GM21360 (cell line): ENCODE data around the gene GSTO1.

Experiments used
- ATAC-seq: cut with Tn5 transposase; IDR thresholded peaks from one replicate; pipeline ENCODE4 v1.9.1; 2021; ENCODE audit warnings: mild to moderate bottlenecking, moderate library complexity; ENCODE audit not compliant: unreplicated experiment

Gene GSTO1

DNA sequence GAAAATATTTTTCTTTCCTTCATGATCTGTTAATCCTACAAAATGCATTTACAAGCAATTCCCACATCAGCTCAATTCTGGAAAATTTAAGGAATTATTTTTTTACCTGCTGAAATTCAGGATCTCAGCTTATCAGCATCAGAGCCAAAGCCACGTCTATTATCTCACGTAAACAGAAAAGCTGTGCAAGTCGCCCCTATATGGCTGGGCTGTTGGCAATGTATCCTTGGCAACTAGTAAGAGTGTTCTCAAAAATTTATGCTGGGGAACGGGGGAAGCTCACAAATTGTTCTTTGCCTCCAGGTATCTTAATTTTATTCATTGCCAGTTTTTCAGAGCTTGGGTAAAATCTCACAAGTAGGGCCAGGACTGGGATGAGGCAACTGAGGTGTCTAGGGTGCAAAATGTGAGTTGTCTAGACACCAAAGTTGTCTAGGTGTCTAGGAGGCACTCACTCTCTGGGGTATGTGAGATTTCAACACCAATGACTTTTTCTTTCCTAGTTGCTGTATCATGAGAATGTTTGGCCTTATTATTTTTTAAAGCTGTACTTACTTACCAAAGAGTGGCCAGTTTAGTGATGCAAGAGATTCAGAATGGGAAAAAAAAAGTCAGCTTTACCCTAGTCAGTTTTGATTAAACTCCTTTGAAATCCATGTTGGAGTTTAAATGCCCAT is 19.3 kb downstream of the GSTO1 start:
- no peak for ATAC-seq

DNA sequence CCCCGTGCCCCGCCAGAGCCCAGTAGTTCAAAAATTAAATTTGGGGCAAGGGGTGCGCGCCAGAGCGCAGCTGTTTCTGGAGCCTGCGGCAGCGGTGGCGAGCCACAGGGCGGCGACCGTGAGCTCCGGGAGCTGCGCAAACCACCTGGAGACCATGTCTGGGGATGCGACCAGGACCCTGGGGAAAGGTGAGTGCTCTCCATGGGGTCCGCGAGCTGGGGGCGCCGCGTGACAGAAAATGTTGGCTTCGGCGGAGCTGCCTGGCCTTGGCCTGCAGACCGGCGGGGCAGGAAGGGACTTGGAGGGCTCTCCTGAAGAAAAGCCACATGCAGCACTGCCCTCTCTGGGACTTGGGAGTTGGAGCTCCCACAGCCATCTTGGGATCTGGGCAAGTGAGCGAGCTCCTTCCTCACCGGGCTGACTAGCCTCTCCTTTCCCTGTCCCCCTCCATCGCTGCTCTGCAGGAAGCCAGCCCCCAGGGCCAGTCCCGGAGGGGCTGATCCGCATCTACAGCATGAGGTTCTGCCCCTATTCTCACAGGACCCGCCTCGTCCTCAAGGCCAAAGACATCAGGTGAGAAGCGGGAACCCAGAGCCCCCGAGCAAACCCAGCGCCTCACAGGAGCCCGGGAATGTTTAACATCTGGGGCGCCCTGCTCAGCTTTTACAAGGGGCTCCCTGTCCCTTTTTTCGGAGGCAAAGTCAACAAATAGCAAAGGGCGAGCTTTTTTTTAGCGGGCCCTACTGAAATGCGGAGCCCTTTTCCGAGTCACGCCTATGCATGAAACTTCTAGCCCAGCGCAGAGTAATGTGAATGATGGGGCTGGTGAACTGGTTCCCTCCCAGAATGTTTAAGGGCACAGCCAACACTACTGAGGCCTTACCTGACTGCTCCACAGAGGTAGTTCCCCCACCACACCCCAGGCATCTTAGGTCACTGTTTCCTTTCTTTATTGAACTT is 20.4 kb downstream of the GSTO1 start:
- ATAC-seq, result peak; percentile 82

DNA sequence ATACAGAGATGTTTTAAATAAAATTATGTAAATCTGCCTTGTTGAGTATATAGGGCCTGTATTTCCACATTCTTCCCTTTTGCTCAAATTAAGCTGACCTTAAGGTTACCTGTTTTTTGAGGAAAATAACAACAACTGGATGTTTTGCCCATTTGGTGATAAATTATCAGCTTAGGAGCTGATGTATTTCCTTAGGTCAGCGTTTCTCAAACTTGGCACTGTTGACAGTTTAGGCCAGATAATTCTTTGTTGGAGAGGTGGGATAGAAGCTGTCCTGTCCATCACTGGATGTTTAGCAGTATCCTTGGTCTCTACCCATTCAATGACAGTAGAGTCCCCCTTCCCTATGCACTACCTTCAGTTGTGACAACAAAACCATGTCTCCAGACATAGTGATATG is 21.5 kb downstream of the GSTO1 start:
- no peak for ATAC-seq

GRCh38 chr10:104277785-104278184 is 23.1 kb downstream of the GSTO1 start:
- ATAC-seq, result no peak

GRCh38 chr10:104279550-104280259 is 25.0 kb downstream of the GSTO1 start:
- no peak for ATAC-seq

GRCh38 chr10:104281694-104282093 is 27.0 kb downstream of the GSTO1 start:
- ATAC-seq, result no peak

DNA sequence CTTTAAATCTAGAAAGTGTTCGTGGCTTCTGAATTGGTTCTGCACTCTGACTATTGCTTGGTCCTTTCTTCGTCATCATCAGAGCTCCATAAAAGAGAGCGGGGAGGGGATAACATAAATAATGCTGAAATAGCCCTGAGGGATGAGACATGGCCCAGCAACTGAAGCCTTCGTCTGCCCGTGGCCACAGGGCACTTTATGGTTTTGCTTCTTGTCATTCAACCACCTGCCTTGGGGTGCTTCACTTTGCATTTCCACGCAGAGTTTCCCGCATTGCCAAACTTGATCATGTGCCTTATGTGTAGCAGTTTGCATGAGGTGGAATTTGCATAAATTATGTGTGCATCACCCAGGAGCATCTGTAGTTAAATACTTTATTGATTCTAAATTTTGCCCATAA is 30.2 kb downstream of the GSTO1 start:
- no peak for ATAC-seq

DNA sequence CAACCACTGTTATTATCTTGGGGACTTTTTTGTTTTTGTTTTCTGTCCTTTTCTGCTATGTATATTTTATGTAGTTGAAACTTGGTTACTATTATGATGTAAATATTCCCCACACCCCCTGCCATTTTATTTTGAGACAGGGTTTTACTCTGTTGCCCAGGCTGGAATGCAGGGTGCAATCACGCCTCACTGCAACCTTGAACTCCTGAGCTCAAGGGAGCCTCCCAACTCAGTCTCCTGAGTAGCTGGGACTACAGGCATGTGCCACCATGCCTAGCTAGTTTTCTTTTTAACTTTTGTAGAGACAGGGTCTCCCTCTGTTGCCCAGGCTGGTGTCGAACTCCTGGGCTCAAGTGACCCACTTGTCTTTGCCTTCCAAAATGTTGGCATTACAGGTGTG is 32.2 kb downstream of the GSTO1 start:
- ATAC-seq, result no peak

GRCh38 chr10:104288355-104288754 is 33.7 kb downstream of the GSTO1 start:
- ATAC-seq, result no peak

DNA sequence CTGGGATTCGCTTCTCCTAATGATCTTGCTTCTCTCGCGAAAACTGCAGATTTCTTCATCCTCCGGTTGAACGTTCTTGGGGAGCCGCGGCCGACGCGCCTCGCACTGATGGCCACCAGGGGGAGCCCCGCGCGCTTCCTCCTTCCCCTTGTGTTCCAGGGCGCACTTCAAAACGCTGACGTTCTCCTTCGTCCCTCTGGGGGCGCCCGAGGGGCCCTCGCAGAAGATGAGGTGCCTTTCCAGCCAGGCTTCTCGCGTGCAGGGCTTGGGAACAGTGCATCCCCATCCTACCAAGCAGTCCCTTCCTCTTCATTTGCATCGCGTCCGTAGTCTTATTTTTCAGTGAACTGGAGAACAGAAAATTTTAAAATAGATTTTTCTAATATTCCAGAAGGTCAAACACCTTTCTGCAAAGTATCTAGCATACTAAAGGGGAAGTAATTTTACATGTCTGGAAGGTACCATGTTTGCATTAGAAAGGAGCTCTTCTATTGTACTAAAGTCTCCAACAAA is 36.8 kb downstream of the GSTO1 start:
- ATAC-seq, result peak; percentile 99

DNA sequence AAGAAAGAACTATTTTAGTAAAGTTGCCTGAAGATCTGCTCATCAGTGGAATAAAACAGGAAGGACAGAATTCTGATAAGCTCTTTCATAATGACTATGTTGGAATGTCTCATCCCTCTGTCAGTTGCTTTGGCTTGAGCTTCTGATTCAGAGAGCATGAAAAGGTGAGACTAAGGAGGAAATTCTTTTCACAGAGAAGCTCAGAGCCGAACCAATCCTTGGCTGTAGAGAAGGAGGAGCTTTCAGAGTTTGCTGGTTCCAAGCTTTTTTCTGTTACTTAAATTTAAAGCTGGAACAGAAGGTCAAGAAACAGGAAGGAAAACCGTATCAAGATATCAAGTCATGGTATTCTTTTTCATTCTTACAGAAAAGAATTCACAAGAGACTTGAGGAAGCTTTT is 38.3 kb downstream of the GSTO1 start:
- no peak for ATAC-seq

- ATAC-seq, result no peak
Measured at GRCh38 chr10:104293781-104294321, 39.2 kb downstream of the GSTO1 start.

DNA sequence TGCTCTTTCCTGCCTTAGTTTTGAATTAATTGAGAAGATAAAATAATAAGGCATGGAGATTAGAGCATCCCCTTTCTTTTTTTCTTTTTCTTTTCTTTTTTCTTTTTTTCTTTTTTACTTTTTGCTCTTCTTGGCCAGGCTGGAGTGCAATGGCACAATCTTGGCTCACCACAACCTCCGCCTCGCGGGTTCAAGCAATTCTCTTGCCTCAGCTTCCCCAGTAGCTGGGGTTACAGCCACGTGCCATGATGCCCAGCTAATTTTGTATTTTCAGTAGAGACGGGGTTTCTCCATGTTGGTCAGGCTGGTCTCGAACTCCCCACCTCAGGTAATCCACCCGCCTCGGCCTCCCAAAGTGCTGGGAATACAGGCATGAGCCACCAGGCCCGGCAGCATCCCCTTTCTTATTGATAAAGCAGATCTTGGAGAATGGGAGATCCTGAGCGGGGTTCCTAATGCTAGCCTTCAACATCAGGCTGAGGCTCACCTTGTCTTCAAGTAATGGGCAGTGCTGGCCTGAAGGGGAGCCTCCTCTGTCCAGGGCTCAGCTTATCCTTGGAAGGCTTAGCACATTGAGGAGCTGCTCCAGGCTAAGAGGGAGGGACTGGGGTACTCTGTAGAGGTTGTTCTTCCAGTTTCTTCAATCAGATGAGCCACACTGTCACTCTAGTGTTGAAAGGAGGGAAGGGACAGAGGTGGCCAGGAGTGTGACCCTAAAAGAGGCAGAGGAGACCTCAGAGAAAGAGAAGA is 42.2 kb downstream of the GSTO1 start:
- no peak for ATAC-seq

GRCh38 chr10:104297697-104298660 is 43.3 kb downstream of the GSTO1 start:
- ATAC-seq, result no peak

- no peak for ATAC-seq
Measured at GRCh38 chr10:104299031-104299904, 44.6 kb downstream of the GSTO1 start.

- ATAC-seq, result no peak
Measured at GRCh38 chr10:104300002-104300735, 45.5 kb downstream of the GSTO1 start.

DNA sequence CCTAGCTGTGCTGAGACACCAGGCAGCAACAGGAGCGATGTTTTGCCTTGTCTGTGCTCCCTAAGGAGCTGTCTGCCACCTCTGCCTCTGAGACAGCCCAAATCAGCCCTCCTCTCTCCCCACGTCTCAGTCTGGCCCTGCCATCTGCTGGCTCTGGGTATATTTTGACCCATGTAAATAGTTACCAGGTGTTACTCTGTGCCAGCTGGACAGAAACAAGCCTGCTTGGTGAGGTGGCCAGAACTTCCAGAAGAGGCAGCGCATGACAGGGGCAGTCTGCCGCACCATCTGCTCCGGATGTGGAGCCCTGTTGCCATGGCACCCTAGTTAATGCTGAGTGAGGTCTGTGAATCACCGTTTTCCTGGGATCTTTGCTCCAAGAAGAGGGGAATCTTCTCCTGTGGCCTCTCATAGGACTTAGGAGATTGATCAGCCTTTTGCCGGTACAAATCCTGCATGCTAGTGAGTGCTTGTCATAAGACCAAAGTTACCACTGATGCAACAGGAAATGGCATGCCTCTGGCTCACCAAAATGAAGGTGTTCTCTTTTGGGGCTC is 46.1 kb downstream of the GSTO1 start:
- no peak for ATAC-seq
